ENCODE data around the gene CSRNP3.
A peak's percentile ranks its signal among the peaks of the same experiment; 100 is the strongest.
"Not testable (repeated sequence)": the region's sequence is repeated elsewhere in the genome, so short reads cannot be mapped to it uniquely, and the experiment has no call there.

DNA sequence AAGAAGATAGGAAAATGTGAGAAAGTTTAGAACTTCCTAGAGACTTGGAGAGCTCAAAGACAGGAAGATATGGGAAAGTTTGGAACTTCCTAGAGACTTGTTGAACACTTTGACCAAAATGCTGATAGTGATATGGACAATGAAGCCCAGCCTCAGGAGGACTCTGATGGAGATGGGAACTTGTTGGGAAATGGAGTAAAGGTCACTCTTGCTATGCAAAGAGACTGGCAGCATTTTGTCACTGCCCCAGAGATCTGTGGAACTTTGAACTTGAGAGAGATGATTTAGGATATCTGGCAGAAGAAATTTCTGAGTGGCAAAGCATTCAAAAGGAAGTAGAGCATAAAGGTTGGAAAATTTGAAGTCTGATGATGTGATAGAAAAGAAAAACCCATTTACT lies 121.5 kb downstream of the CSRNP3 start:
- TF ChIP-seq GABPA (IDR thresholded peaks at IDR 0.05 in 1 of 2, conservative IDR thresholded peaks at IDR 0.05 in 1 of 2); EGR1 (IDR thresholded peaks at IDR 0.05; ENCODE audit: low read depth in 2 of 2); TAF1 (conservative IDR thresholded peaks at IDR 0.05); FOXA1 (IDR thresholded peaks at IDR 0.05): not testable (repeated sequence)
- TF ChIP-seq, protein P1, sequence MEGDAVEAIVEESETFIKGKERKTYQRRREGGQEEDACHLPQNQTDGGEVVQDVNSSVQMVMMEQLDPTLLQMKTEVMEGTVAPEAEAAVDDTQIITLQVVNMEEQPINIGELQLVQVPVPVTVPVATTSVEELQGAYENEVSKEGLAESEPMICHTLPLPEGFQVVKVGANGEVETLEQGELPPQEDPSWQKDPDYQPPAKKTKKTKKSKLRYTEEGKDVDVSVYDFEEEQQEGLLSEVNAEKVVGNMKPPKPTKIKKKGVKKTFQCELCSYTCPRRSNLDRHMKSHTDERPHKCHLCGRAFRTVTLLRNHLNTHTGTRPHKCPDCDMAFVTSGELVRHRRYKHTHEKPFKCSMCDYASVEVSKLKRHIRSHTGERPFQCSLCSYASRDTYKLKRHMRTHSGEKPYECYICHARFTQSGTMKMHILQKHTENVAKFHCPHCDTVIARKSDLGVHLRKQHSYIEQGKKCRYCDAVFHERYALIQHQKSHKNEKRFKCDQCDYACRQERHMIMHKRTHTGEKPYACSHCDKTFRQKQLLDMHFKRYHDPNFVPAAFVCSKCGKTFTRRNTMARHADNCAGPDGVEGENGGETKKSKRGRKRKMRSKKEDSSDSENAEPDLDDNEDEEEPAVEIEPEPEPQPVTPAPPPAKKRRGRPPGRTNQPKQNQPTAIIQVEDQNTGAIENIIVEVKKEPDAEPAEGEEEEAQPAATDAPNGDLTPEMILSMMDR (IDR thresholded peaks at IDR 0.05; ENCODE audit: low read depth, low read length, missing input control): not testable (repeated sequence)
- TF ChIP-seq REST (IDR thresholded peaks at IDR 0.05) (peak; percentile 44), JUND (IDR thresholded peaks at IDR 0.05) (peak; percentile 43 to 63), YY1 (IDR thresholded peaks at IDR 0.05) (peak; percentile 73), RXRA (IDR thresholded peaks at IDR 0.05) (peak; percentile 78 to 86)
- TF ChIP-seq, protein P2, sequence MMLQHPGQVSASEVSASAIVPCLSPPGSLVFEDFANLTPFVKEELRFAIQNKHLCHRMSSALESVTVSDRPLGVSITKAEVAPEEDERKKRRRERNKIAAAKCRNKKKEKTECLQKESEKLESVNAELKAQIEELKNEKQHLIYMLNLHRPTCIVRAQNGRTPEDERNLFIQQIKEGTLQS (IDR thresholded peaks at IDR 0.05): not testable (repeated sequence)
- TF ChIP-seq, protein P3, sequence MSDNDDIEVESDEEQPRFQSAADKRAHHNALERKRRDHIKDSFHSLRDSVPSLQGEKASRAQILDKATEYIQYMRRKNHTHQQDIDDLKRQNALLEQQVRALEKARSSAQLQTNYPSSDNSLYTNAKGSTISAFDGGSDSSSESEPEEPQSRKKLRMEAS (IDR thresholded peaks at IDR 0.05): peak; percentile 39

Measured in liver (tissue), 3 donors.